Body of pancreas (tissue), 4 donors: ENCODE results near the gene NEK7.

ENCODE experiments used
- CTCF ChIP-seq, 7 experiments: fragments of 450-650 bp in 4 of 7; fragments of 200-600 bp in 3 of 7; sonication (generic) in 3 of 7; IDR thresholded peaks; one replicate each; pipeline ENCODE4 v1.5.1; 2016 to 2019; ENCODE audit warnings: antibody characterized with exemption in 7 of 7
- POLR2A ChIP-seq, 3 donors: fragments of 450-650 bp; IDR thresholded peaks; one replicate each; pipeline ENCODE4 v1.6.1; 2016; ENCODE audit warnings: antibody characterized with exemption in 3 of 3, mild to moderate bottlenecking in 2 of 3

GRCh38 chr1:198212126-198212525, 55.3 kb downstream of the NEK7 start:
- TF ChIP-seq CTCF (IDR thresholded peaks at IDR 0.05), result no peak
- TF ChIP-seq POLR2A (IDR thresholded peaks at IDR 0.05), result no peak
